Gastroesophageal sphincter (tissue), 3 donors: Measurements from ENCODE around the gene HCN1.

Source experiments
- POLR2A ChIP-seq, 2 donors: fragments of 450-650 bp; IDR thresholded peaks; one replicate each; pipeline ENCODE4 v1.6.1; 2017; ENCODE audit warnings: antibody characterized with exemption in 2 of 2, mild to moderate bottlenecking in 2 of 2, moderate library complexity in 1 of 2
- TF ChIP-seq, protein P1 (sequence below), 4 experiments: fragments of 200-600 bp in 2 of 4; fragments of 450-650 bp in 2 of 4; sonication (generic) in 1 of 4; IDR thresholded peaks; one replicate each; pipeline ENCODE4 v1.5.1; 2017 to 2019; ENCODE audit warnings: antibody characterized with exemption in 4 of 4, mild to moderate bottlenecking in 2 of 4, moderate library complexity in 2 of 4

DNA sequence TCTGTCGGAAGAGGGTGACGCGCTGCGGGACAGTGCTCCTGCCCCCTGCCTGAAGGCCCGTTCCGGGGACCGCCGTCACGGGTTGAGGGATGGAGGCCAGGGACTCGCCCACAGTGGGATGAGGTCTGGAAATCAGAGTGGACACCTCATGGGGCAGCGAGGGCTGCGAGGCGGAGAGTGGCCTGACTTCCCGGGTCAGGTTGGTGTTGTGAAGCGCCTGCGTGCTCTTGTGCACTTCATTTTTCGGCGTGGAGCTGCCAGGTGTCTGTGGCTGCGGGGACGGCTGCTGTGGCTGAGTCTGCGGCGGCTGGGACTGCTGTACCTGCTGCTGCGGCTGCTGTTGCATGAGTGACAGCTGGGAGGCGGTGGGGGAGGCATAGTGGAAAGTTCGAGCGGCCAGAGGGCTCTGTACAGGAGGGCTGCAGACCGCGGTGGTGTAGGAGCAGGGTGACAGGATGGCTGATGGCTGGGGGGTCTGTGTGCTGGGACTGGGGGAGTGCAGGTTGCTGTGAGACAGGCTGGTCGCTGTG, 434.1 kb downstream of the HCN1 start:
- TF ChIP-seq, protein P1, sequence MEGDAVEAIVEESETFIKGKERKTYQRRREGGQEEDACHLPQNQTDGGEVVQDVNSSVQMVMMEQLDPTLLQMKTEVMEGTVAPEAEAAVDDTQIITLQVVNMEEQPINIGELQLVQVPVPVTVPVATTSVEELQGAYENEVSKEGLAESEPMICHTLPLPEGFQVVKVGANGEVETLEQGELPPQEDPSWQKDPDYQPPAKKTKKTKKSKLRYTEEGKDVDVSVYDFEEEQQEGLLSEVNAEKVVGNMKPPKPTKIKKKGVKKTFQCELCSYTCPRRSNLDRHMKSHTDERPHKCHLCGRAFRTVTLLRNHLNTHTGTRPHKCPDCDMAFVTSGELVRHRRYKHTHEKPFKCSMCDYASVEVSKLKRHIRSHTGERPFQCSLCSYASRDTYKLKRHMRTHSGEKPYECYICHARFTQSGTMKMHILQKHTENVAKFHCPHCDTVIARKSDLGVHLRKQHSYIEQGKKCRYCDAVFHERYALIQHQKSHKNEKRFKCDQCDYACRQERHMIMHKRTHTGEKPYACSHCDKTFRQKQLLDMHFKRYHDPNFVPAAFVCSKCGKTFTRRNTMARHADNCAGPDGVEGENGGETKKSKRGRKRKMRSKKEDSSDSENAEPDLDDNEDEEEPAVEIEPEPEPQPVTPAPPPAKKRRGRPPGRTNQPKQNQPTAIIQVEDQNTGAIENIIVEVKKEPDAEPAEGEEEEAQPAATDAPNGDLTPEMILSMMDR (IDR thresholded peaks at IDR 0.05): no peak
- TF ChIP-seq POLR2A (IDR thresholded peaks at IDR 0.05): no peak
